CD4-positive, alpha-beta T cell treated with Interleukin-2 at 100 ng/mL for 4 hours (primary cell): ENCODE results near the gene SPDYE4.
"Not testable (repeated sequence)": the region's sequence is repeated elsewhere in the genome, so short reads cannot be mapped to it uniquely, and the experiment has no call there.

Source experiments
- DNase-seq: peaks from one replicate; pipeline ENCODE4 v3.0.0-alpha.2; 2020; ENCODE audit warnings: low spot score

The SPDYE4 gene

GRCh38 chr17:8758137-8758596 lies at the start of gene SPDYE4:
Gene SPDYE4 (minus strand): TSS chr17:8758546. CDS start chr17:8758382, 164 bp downstream.
- no peak for DNase-seq

- DNase-seq: peak; percentile 16
Observed at GRCh38 chr17:8806926-8807550, 48.7 kb upstream of the SPDYE4 start.

GRCh38 chr17:8806253-8806925 lies 48.0 kb upstream of the SPDYE4 start:
- DNase-seq: no peak

GRCh38 chr17:8805396-8805795 lies 47.0 kb upstream of the SPDYE4 start:
- DNase-seq: not testable (repeated sequence)

GRCh38 chr17:8803531-8804420 lies 45.4 kb upstream of the SPDYE4 start:
- DNase-seq: no peak

- no peak for DNase-seq
Observed at GRCh38 chr17:8801135-8801840, 42.9 kb upstream of the SPDYE4 start.

GRCh38 chr17:8800656-8801055 lies 42.3 kb upstream of the SPDYE4 start:
- no peak for DNase-seq

GRCh38 chr17:8799570-8800212 lies 41.3 kb upstream of the SPDYE4 start:
- no peak for DNase-seq

- DNase-seq: no peak
Observed at GRCh38 chr17:8798846-8799569, 40.7 kb upstream of the SPDYE4 start, which contains the start of gene MFSD6L. Gene MFSD6L (minus strand): TSS chr17:8799365. CDS start chr17:8799120, 245 bp downstream.

GRCh38 chr17:8798176-8798845 lies 40.0 kb upstream of the SPDYE4 start:
- DNase-seq: no peak

- no peak for DNase-seq
Observed at GRCh38 chr17:8797621-8798175, 39.4 kb upstream of the SPDYE4 start.

GRCh38 chr17:8794636-8795035 lies 36.3 kb upstream of the SPDYE4 start:
- DNase-seq: no peak

GRCh38 chr17:8793649-8794048 lies 35.3 kb upstream of the SPDYE4 start:
- no peak for DNase-seq

- no peak for DNase-seq
Observed at GRCh38 chr17:8792646-8793045, 34.3 kb upstream of the SPDYE4 start.

GRCh38 chr17:8791910-8792270 lies 33.5 kb upstream of the SPDYE4 start:
- DNase-seq: peak; percentile 9

- no peak for DNase-seq
Observed at GRCh38 chr17:8791248-8791909, 33.0 kb upstream of the SPDYE4 start.

- DNase-seq: no peak
Observed at GRCh38 chr17:8789743-8790142, 31.4 kb upstream of the SPDYE4 start.

GRCh38 chr17:8788998-8789397 lies 30.7 kb upstream of the SPDYE4 start:
- DNase-seq: no peak
